ENCODE measurements around the gene CASZ1. TPM values are rescaled to one million over a fixed set of nuclear protein-coding genes. Genes with fewer than 3 reads are reported as not detected.

Gene CASZ1
- total RNA-seq, 1 donor from 2014 or later: 9.2 TPM

GRCh38 chr1:10716840-10717239 lies 79.6 kb downstream of the CASZ1 start:
- Histone ChIP-seq H3K36me3 (ENCODE audit: control insufficient read depth, insufficient read depth, low read length) (peaks cover 2% of the 10 kb centered on the region), H3K27me3 (ENCODE audit: control insufficient read depth, insufficient read depth, low read length) (no peaks in the 10 kb centered on the region), H3K4me3 (ENCODE audit: low read depth, low read length) (no peak overlapping the region)
- TF ChIP-seq CTCF (IDR thresholded peaks at IDR 0.05; ENCODE audit: insufficient read depth, low read length, severe bottlenecking): no peak
- no peak for FAIRE-seq
- DNase-seq (ENCODE audit: low read depth): no peak

GRCh38 chr1:10714337-10715114 lies 81.9 kb downstream of the CASZ1 start:
- no peak for TF ChIP-seq CTCF (IDR thresholded peaks at IDR 0.05; ENCODE audit: insufficient read depth, low read length, severe bottlenecking)
- Histone ChIP-seq H3K27me3 (ENCODE audit: control insufficient read depth, insufficient read depth, low read length) (no peaks in the 10 kb centered on the region), H3K36me3 (ENCODE audit: control insufficient read depth, insufficient read depth, low read length) (peaks cover 3% of the 10 kb centered on the region), H3K4me3 (ENCODE audit: low read depth, low read length) (no peak overlapping the region)
- FAIRE-seq: no peak
- DNase-seq (ENCODE audit: low read depth): no peak

GRCh38 chr1:10713614-10714013 lies 82.8 kb downstream of the CASZ1 start:
- TF ChIP-seq CTCF (IDR thresholded peaks at IDR 0.05; ENCODE audit: insufficient read depth, low read length, severe bottlenecking): no peak
- Histone ChIP-seq H3K27me3 (ENCODE audit: control insufficient read depth, insufficient read depth, low read length) (no peaks in the 10 kb centered on the region), H3K36me3 (ENCODE audit: control insufficient read depth, insufficient read depth, low read length) (peaks cover 3% of the 10 kb centered on the region), H3K4me3 (ENCODE audit: low read depth, low read length) (no peak overlapping the region)
- DNase-seq (ENCODE audit: low read depth): no peak
- no peak for FAIRE-seq

GRCh38 chr1:10712568-10713362 lies 83.7 kb downstream of the CASZ1 start:
- H3K4me3 ChIP-seq (ENCODE audit: low read depth, low read length): no peak overlapping the region
- peaks cover 2% of the 10 kb centered on the region for H3K36me3 ChIP-seq (ENCODE audit: control insufficient read depth, insufficient read depth, low read length)
- FAIRE-seq: no peak
- no peaks in the 10 kb centered on the region for H3K27me3 ChIP-seq (ENCODE audit: control insufficient read depth, insufficient read depth, low read length)
- TF ChIP-seq CTCF (IDR thresholded peaks at IDR 0.05; ENCODE audit: insufficient read depth, low read length, severe bottlenecking): no peak
- no peak for DNase-seq (ENCODE audit: low read depth)

GRCh38 chr1:10710489-10710888 lies 86.0 kb downstream of the CASZ1 start:
- DNase-seq (ENCODE audit: low read depth) (no peak), FAIRE-seq (no peak)
- Histone ChIP-seq H3K27me3 (ENCODE audit: control insufficient read depth, insufficient read depth, low read length) (no peaks in the 10 kb centered on the region), H3K36me3 (ENCODE audit: control insufficient read depth, insufficient read depth, low read length) (peaks cover 2% of the 10 kb centered on the region), H3K4me3 (ENCODE audit: low read depth, low read length) (no peak overlapping the region)
- TF ChIP-seq CTCF (IDR thresholded peaks at IDR 0.05; ENCODE audit: insufficient read depth, low read length, severe bottlenecking): no peak

All from bronchial epithelial cell (primary cell).